Measurements from ENCODE around the gene ARF3.
A peak's percentile ranks its signal among the peaks of the same experiment; 100 is the strongest.

ARF3 gene

GRCh38 chr12:48966177-48966895 lies 9.0 kb upstream of the ARF3 start:
- no peak for DNase-seq (ENCODE audit: low spot score)

DNA sequence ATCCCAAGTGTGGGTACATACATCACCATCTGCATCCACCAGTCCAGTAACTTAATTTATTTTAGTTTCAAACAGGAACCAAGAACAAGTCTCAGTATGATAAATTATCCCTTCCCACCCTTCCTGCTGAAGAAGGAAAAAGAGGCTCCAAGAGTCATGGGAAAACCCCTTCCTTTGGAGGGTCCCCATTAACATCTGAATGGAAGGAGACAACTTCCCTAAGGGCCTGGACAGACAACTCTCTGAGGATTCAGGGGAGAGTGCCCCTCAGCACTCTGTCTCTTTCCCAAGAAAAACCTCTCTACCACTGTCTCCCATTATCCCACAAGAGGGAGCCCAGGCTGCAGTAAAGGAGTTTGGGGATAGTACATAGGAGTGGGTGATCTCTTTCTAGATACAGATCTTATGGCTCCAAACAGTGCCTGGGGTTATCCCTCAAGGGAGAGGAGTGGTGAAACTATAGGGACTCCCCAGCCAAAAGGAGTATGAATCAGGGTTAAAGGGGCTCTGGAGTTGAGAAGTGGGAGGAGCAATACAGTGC lies 8.1 kb upstream of the ARF3 start:
- DNase-seq (ENCODE audit: low spot score): peak; percentile 49

DNA sequence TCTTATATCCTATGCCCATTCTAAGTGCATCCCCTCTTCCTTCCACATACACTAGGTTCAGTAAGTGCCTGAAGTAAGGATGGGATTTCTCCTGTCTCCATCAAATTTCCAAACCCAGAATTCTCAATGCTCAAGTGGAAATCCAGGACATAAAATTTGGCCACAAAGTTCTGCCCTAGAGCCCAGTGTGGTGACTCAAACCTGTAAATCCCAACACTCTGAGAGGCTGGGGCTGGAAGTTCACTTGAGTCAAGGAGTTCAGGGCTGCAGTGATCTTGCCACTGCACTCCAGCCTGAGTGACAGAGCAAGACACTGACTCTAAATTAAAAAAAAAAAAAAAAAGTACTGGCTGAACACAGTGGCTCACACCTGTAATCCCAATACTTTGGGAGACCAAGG lies 4.5 kb upstream of the ARF3 start:
- no peak for DNase-seq (ENCODE audit: low spot score)

DNA sequence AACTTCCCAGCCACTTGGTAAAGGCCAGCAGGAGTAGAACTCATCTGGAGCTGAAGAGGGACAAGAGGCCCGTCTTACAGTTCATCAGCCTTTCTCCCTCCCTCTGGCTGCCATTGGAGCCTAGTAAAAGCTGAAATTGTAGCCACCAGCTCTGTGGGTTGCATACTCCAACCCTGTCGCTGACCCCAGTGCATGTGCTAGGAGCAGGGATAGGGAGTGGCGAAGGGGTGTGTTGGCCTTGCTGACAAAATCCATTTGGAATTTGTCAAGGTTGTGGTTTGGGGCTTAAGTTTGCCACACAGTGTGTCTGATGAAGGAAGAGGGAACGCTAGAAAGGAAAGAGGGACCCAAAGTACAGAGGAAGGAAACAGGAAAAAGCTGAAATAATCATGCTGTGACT lies 4.0 kb upstream of the ARF3 start:
- DNase-seq (ENCODE audit: low spot score): no peak

DNA sequence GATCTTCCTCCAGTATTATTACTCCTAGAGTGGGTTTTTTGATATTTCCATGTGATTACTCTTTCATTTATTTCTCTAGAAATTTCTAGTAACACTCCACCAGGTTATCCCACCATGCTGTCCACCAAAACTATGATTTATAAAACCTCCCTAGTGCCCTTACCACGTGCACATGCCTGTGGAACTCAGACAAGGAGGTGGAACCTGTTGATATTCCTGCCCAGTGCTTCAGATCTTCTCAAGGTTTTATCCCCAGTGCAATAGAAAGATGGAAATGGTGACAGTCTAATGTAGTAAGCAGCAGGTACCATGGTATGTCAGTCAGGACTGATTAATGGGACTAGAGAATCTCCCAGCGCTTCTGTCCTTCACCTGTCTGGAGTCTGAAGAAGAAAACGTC lies 3.5 kb upstream of the ARF3 start:
- no peak for DNase-seq (ENCODE audit: low spot score)

GRCh38 chr12:48958049-48958388 lies 732 bp upstream of the ARF3 start:
- DNase-seq (ENCODE audit: low spot score): no peak

DNA sequence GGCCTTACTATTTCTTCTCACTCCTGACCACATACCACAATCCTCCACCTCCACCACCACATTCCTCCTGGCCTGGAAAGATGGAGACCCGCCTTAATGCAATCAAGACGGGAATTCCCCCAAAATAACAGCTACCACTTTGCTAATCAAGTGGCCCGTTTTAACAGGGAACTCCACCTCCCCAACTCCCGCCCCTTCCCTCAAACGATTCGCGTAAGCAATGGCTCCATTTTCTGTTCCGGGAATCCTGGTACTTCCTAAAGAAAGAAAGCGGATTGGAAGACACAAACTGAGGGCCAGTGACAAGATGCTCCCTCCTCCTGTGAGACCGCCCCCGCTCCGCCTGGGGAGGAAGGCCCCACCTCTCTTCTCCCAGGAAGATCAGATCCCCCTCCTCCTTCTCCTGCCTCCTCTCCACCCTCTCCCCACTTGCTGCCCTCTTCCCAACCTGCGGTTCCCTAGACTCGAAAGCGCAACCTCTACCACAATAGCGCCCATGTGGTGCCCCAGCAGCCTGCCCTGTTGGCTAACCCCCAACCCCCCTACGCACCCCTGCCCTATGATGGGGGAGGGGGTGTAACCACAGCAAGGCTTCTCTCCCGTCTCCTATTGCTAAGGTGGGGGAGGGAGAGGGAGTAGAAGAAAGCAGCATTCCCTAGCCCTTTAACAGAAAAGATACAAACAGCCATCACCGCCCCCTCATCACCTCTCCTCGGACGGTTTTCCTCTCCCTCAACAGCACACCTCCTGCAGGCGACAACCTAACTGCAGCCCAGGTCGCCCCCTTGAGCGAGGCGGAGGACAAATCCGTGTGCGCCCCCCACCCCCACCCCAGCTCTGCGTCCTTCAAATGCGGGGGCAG lies 777 bp downstream of the ARF3 start:
- peak; percentile 90 for DNase-seq (ENCODE audit: low spot score)

- DNase-seq (ENCODE audit: low spot score): no peak
These were observed 2.3 kb downstream of the ARF3 start for GRCh38 chr12:48954841-48955501.

DNA sequence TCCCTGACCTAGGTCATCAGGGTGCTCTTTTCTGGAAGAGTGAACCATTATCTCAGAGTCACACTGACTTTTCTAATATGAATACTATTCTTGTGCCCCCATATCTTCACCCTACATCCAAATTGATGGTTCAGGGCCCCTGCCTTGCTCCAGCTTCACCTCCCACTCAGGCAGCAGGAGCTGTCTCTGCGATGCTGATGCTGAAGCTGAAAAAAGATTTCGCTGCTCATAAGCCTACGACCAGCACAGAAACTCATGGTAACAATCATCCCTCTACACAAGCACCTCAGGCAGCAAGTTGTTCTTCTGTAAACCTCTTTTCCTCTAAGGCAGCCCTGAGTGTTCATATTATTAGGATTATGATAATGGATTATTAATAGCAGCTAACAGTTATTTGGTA lies 3.2 kb downstream of the ARF3 start:
- DNase-seq (ENCODE audit: low spot score): no peak

- DNase-seq (ENCODE audit: low spot score): no peak
These were observed 4.6 kb downstream of the ARF3 start for GRCh38 chr12:48952691-48953090.

- DNase-seq (ENCODE audit: low spot score): no peak
These were observed 9.6 kb downstream of the ARF3 start for GRCh38 chr12:48947727-48948126.

DNA sequence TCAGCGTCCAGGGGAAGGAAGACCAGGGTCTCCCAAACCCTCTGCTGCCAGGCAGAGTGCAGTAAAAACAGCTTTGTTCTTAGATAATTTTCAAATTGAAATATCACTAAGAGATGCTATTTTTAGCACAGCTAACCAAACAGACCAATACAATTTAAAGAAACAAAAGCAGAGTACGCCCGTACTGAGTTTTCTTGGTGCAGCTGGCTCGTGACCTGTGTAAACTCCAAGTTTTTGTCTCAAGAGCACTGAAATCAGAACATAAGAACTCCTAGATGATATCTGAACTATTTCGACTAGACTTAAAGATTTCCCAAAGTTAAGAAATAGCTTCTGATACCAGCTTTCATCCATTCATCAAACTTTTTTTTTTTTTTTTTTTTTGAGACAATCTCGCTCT lies 10.3 kb downstream of the ARF3 start:
- DNase-seq (ENCODE audit: low spot score): no peak

GRCh38 chr12:48946205-48946604 lies 11.1 kb downstream of the ARF3 start:
- DNase-seq (ENCODE audit: low spot score): no peak

- no peak for DNase-seq (ENCODE audit: low spot score)
These were observed 14.1 kb downstream of the ARF3 start for GRCh38 chr12:48943221-48943620.

GRCh38 chr12:48940181-48940580 lies 17.1 kb downstream of the ARF3 start:
- DNase-seq (ENCODE audit: low spot score): no peak

DNA sequence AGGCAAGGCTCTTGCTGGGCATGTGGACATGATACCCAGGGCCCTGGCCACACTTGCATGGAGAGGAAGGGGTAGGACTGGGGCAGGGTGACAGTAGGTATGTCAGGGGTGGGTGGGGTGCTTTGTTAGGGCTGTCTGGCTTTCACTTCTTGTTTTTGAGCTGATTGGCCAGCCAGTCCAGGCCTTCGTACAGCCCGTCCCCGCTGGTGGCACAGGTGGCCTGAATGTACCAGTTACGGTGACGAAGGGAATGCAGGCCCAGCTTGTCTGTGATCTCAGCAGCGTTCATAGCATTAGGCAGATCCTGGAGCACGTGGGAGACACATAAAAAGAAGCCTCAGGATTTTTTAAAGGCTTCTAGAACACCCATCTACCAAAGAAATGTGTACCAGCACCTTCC lies 18.5 kb downstream of the ARF3 start:
- DNase-seq (ENCODE audit: low spot score): no peak

- DNase-seq (ENCODE audit: low spot score): no peak
These were observed 20.1 kb downstream of the ARF3 start for GRCh38 chr12:48937170-48937569.

DNA sequence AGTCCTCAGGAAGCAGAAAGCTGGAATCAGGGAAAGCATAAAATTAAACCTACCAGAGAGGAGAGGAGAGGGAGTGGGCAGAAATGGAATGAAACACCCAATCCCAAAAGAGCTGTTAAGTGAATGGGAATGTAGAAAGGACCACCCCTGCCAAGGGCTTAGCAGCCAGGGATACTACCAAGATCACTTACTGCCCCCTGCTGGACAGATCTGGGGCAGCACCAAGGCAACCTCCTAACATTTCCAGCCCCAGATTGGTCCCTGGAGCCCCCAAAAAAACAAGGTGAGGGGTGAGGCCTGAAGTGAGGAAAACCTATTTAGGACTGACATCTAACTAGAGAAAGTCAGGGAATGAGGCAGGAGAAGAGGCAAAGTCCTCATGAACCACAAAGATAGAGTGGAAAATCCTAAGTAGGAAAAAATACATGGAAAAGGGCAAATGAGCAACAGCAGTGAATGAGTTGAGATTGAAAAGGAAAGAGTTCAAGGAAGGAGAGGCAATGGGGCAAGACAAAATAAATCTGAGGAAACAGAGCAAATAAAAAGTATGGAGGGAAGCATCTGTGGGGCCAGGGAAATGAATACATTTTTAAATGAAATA lies 20.8 kb downstream of the ARF3 start:
- peak; percentile 60 for DNase-seq (ENCODE audit: low spot score)

GRCh38 chr12:48934312-48934706 lies 23.0 kb downstream of the ARF3 start:
- DNase-seq (ENCODE audit: low spot score): no peak

- DNase-seq (ENCODE audit: low spot score): no peak
These were observed 23.5 kb downstream of the ARF3 start for GRCh38 chr12:48933664-48934311.

DNA sequence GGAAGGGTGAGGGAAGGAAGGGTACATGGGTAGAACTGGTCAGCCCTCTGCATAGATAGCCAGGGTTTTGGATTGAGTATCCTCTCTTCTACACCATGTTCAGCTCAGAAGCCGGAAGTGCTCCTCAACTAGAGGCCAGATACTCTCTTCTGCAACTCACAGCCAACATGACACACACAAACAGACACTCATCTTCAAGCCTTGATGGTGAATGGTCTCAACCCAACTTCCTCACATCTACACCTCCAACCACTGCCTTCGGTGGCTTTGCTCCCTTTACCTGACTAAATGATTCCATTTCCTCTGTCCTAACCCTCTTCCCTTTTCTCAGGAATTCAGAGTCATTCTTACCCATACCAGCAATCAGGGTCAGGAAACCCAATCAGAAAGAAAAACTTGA lies 24.4 kb downstream of the ARF3 start:
- DNase-seq (ENCODE audit: low spot score): no peak

DNA sequence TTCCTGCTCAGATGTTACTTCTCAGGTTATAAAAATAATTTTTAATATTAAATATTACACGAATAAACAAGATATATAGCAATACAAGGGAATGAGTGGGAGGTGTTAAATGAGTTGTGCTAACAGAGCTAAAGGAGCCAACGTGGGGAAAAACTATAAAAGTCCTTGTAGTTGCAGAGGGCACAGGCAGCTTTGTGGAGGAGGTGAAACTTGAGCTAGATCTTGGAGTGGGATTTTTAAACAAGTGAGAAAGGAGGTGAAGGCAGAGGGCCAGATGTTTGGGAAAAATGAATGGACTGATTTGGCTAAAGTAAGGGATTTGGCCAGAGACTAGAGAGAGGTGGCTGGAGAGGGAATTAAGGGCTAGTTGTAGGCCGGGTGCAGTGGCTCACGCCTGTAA lies 26.8 kb downstream of the ARF3 start:
- DNase-seq (ENCODE audit: low spot score): no peak
